Occipital lobe (tissue), 2 donors: ENCODE measurements around the gene GDF11. TPM values are rescaled to one million over a fixed set of nuclear protein-coding genes. Genes with fewer than 3 reads are reported as not detected.

Experiments used
- DNase-seq: peaks from one replicate; lab custom pipeline; 2025; lab: John Stamatoyannopoulos, UW
- total RNA-seq: library from RNA; depleted of rRNA; stranded (reverse); fragments of >200 nt; gene quantifications from one replicate; pipeline ENCODE4 v1.2.3, GENCODE V29; 2014

Gene GDF11
- 6.6 TPM for total RNA-seq

GRCh38 chr12:55742719-55743405 is at the start of gene GDF11:
TSS of gene GDF11 (plus strand) at chr12:55743122. CDS start at chr12:55743317, 195 bp downstream.
- peak; percentile 78 for DNase-seq

GRCh38 chr12:55693323-55694187 is 49.4 kb upstream of the GDF11 start:
- no peak for DNase-seq

GRCh38 chr12:55694188-55694515 is 48.8 kb upstream of the GDF11 start:
- no peak for DNase-seq

GRCh38 chr12:55694651-55695050 is 48.3 kb upstream of the GDF11 start:
- no peak for DNase-seq

- DNase-seq, result no peak
These were observed 47.6 kb upstream of the GDF11 start for GRCh38 chr12:55695349-55695748.

GRCh38 chr12:55696141-55696540 is 46.8 kb upstream of the GDF11 start:
- no peak for DNase-seq

GRCh38 chr12:55696796-55697462 is 46.0 kb upstream of the GDF11 start:
- no peak for DNase-seq

- DNase-seq, result no peak
These were observed 45.2 kb upstream of the GDF11 start for GRCh38 chr12:55697686-55698085.

- no peak for DNase-seq
These were observed 44.5 kb upstream of the GDF11 start for GRCh38 chr12:55698241-55698955.

- no peak for DNase-seq
These were observed 44.0 kb upstream of the GDF11 start for GRCh38 chr12:55698965-55699364.

- DNase-seq, result no peak
These were observed 43.4 kb upstream of the GDF11 start for GRCh38 chr12:55699471-55700055.

- DNase-seq, result no peak
These were observed 42.5 kb upstream of the GDF11 start for GRCh38 chr12:55700255-55701018.

- no peak for DNase-seq
These were observed 40.1 kb upstream of the GDF11 start for GRCh38 chr12:55702861-55703260.

- DNase-seq, result no peak
These were observed 39.6 kb upstream of the GDF11 start for GRCh38 chr12:55703288-55703687.

- DNase-seq, result no peak
These were observed 38.8 kb upstream of the GDF11 start for GRCh38 chr12:55703901-55704761.

- DNase-seq, result no peak
These were observed 37.9 kb upstream of the GDF11 start for GRCh38 chr12:55704824-55705718.

GRCh38 chr12:55705782-55706402 is 37.0 kb upstream of the GDF11 start:
- no peak for DNase-seq

- no peak for DNase-seq
These were observed 36.2 kb upstream of the GDF11 start for GRCh38 chr12:55706568-55707218.
